Mesenchymal stem cell (in vitro differentiated cells and primary cell): ENCODE results near the gene DPPA3.
A peak's percentile ranks its signal among the peaks of the same experiment; 100 is the strongest.
"Not testable (repeated sequence)": the region's sequence is repeated elsewhere in the genome, so short reads cannot be mapped to it uniquely, and the experiment has no call there.

ENCODE experiments used
- DNase-seq: peaks from one replicate; pipeline ENCODE4 v3.0.0-alpha.2; 2013
- H2AFZ ChIP-seq: one replicate; pipeline ENCODE4 v1.6.1; 2013; ENCODE audit warnings: low read depth, mild to moderate bottlenecking, control low read depth, inconsistent platforms, low read length, moderate library complexity
- H2AK5ac ChIP-seq: 2 replicates; pipeline ENCODE4 v1.6.1; 2013; ENCODE audit warnings: low read length, moderate library complexity, mild to moderate bottlenecking, inconsistent platforms; ENCODE audit not compliant: severe bottlenecking
- H2BK120ac ChIP-seq: one replicate; pipeline ENCODE4 v1.6.1; 2013; ENCODE audit warnings: low read depth, mild to moderate bottlenecking, inconsistent platforms, low read length, moderate library complexity
- H2BK12ac ChIP-seq, 2 experiments: one replicate each; pipeline ENCODE4 v1.6.1; 2013; ENCODE audit warnings: inconsistent platforms in 2 of 2, low read length in 2 of 2, mild to moderate bottlenecking in 2 of 2, moderate library complexity in 2 of 2, control low read depth in 1 of 2
- H2BK15ac ChIP-seq: one replicate; pipeline ENCODE4 v1.6.1; 2013; ENCODE audit warnings: mild to moderate bottlenecking, low read depth, inconsistent platforms; ENCODE audit not compliant: poor library complexity, severe bottlenecking
- H2BK5ac ChIP-seq: 2 replicates; pipeline ENCODE4 v1.6.1; 2013; ENCODE audit warnings: low read depth, mild to moderate bottlenecking, low read length, control low read depth, inconsistent platforms; ENCODE audit not compliant: poor library complexity, severe bottlenecking
- H3K14ac ChIP-seq, 2 experiments: one replicate each; pipeline ENCODE4 v1.6.1; 2013; ENCODE audit warnings: inconsistent platforms in 2 of 2, low read length in 2 of 2, control low read depth in 1 of 2, mild to moderate bottlenecking in 1 of 2, moderate library complexity in 1 of 2
- H3K18ac ChIP-seq, 2 experiments: one replicate each; pipeline ENCODE4 v1.6.1; 2013; ENCODE audit warnings: inconsistent platforms in 2 of 2, low read length in 2 of 2, control low read depth in 1 of 2, low read depth in 1 of 2, mild to moderate bottlenecking in 1 of 2
- H3K23ac ChIP-seq, 2 experiments: one replicate each; pipeline ENCODE4 v1.6.1; 2013; ENCODE audit warnings: inconsistent platforms in 2 of 2, low read length in 2 of 2, mild to moderate bottlenecking in 2 of 2, moderate library complexity in 2 of 2, control low read depth in 1 of 2
- H3K27ac ChIP-seq: 2 replicates; pipeline ENCODE4 v1.5.1; 2013; ENCODE audit warnings: mild to moderate bottlenecking, moderate library complexity, low read length, control low read depth, inconsistent platforms; ENCODE audit not compliant: poor library complexity, severe bottlenecking
- H3K27me3 ChIP-seq, 2 experiments: 2 replicates each; pipeline versions ENCODE4 v1.6.1 to v1.7.0; 2013; ENCODE audit warnings: low read length in 2 of 2, mild to moderate bottlenecking in 2 of 2, moderate library complexity in 2 of 2, control low read depth in 1 of 2, inconsistent platforms in 1 of 2; ENCODE audit not compliant: control insufficient read depth in 1 of 2, insufficient read depth in 1 of 2
- H3K36me3 ChIP-seq, 2 experiments: 2 replicates each; pipeline versions ENCODE4 v1.6.1 to v1.7.0; 2013; ENCODE audit warnings: low read length in 2 of 2, control low read depth in 1 of 2, inconsistent platforms in 1 of 2, low read depth in 1 of 2, mild to moderate bottlenecking in 1 of 2; ENCODE audit not compliant: insufficient read depth in 2 of 2, control insufficient read depth in 1 of 2
- H3K4ac ChIP-seq, 2 experiments: one replicate each; pipeline ENCODE4 v1.6.1; 2013; ENCODE audit warnings: inconsistent platforms in 2 of 2, low read length in 2 of 2, mild to moderate bottlenecking in 2 of 2, moderate library complexity in 2 of 2, control low read depth in 1 of 2, low read depth in 1 of 2
- H3K4me1 ChIP-seq: 2 replicates; pipeline ENCODE4 v1.6.1; 2013; ENCODE audit warnings: low read depth, low read length, control low read depth; ENCODE audit not compliant: control insufficient read depth, insufficient read depth
- H3K4me2 ChIP-seq: 2 replicates; pipeline ENCODE4 v1.6.1; 2013; ENCODE audit warnings: low read length, mild to moderate bottlenecking, inconsistent platforms; ENCODE audit not compliant: poor library complexity, severe bottlenecking
- H3K4me3 ChIP-seq, 2 experiments: 2 replicates each; pipeline versions ENCODE4 v1.5.1 to v1.7.0; 2013; ENCODE audit warnings: low read length in 2 of 2, mild to moderate bottlenecking in 2 of 2, control low read depth in 1 of 2, low read depth in 1 of 2; ENCODE audit not compliant: insufficient read depth in 1 of 2
- H3K79me1 ChIP-seq: replicated peaks from 2 replicates; pipeline ENCODE4 v1.6.1; 2013; ENCODE audit warnings: mild to moderate bottlenecking, control low read depth, low read length, inconsistent platforms; ENCODE audit not compliant: poor library complexity, severe bottlenecking
- H3K9ac ChIP-seq: 2 replicates; pipeline ENCODE4 v1.7.0; 2013; ENCODE audit warnings: mild to moderate bottlenecking, low read length, moderate library complexity
- H3K9me3 ChIP-seq: 2 replicates; pipeline ENCODE4 v1.7.0; 2013; ENCODE audit warnings: mild to moderate bottlenecking, low read length; ENCODE audit not compliant: control insufficient read depth
- H4K8ac ChIP-seq: one replicate; pipeline ENCODE4 v1.6.1; 2013; ENCODE audit warnings: inconsistent platforms, mild to moderate bottlenecking, low read length, moderate library complexity
- H4K91ac ChIP-seq: one replicate; pipeline ENCODE4 v1.6.1; 2013; ENCODE audit warnings: mild to moderate bottlenecking, low read length, inconsistent platforms
- WGBS: methylation state at CpG from one replicate; pipeline ENCODE4 v1.1.7; 2013; ENCODE audit warnings: mixed read lengths; 5-methylcytosine and 5-hydroxymethylcytosine counted together

The DPPA3 gene

GRCh38 chr12:7668171-7668570 lies 43.1 kb upstream of the DPPA3 start:
- Histone ChIP-seq H3K23ac (no peak overlapping the region), H2AFZ (no peak overlapping the region), H3K79me1 (no peaks in the 10 kb centered on the region), H4K8ac (no peak overlapping the region), H2BK15ac (no peak overlapping the region), H3K4ac (no peak overlapping the region), H3K9me3 (no peaks in the 10 kb centered on the region), H3K4me1 (no peaks in the 10 kb centered on the region), H2BK120ac (no peak overlapping the region), H4K91ac (no peak overlapping the region), H2BK12ac (no peak overlapping the region), H2BK5ac (no peak overlapping the region), H3K9ac (no peak overlapping the region), H2AK5ac (no peak overlapping the region), H3K4me3 (no peak overlapping the region), H3K4me2 (no peak overlapping the region), H3K27ac (no peak overlapping the region), H3K27me3 (peaks cover 2 to 4% of the 10 kb centered on the region in 2 experiments), H3K36me3 (no peaks in the 10 kb centered on the region), H3K14ac (no peak overlapping the region), H3K18ac (no peak overlapping the region)
- 89% methylated on average over 5 of the region's 5 CpGs for WGBS
- DNase-seq: no peak

- H3K27ac ChIP-seq, H3K4me2 ChIP-seq, DNase-seq, H3K23ac ChIP-seq, H3K18ac ChIP-seq, H3K27me3 ChIP-seq, H2BK15ac ChIP-seq, H2BK12ac ChIP-seq, H3K4me3 ChIP-seq, H2AFZ ChIP-seq, H3K9ac ChIP-seq, H4K91ac ChIP-seq, H2BK120ac ChIP-seq, H3K79me1 ChIP-seq, H3K4me1 ChIP-seq, H2AK5ac ChIP-seq, H3K14ac ChIP-seq, H3K9me3 ChIP-seq, H3K4ac ChIP-seq, H4K8ac ChIP-seq, H2BK5ac ChIP-seq, H3K36me3 ChIP-seq: not testable (repeated sequence)
- WGBS: 65% methylated on average over 4 of the region's 6 CpGs
These were observed 35.8 kb upstream of the DPPA3 start for GRCh38 chr12:7675455-7675854.

- H3K9me3 ChIP-seq, H3K79me1 ChIP-seq, H4K91ac ChIP-seq, H3K4me3 ChIP-seq, H3K14ac ChIP-seq, H3K36me3 ChIP-seq, H2AFZ ChIP-seq, H3K23ac ChIP-seq, H2BK15ac ChIP-seq, H2BK120ac ChIP-seq, H3K4me2 ChIP-seq, H3K27me3 ChIP-seq, H4K8ac ChIP-seq, H3K9ac ChIP-seq, H2BK12ac ChIP-seq, H3K4ac ChIP-seq, H3K18ac ChIP-seq, H2AK5ac ChIP-seq, H3K4me1 ChIP-seq, H3K27ac ChIP-seq, H2BK5ac ChIP-seq: not testable (repeated sequence)
- peak; percentile 52 for DNase-seq
- WGBS: 71% methylated on average over 9 of the region's 9 CpGs
These were observed 33.8 kb upstream of the DPPA3 start for GRCh38 chr12:7677432-7677888.

- H3K27me3 ChIP-seq: peaks cover 0 to 6% of the 10 kb centered on the region in 2 experiments
- H3K4me2 ChIP-seq: no peak overlapping the region
- no peaks in the 10 kb centered on the region for H3K9me3 ChIP-seq
- no peak overlapping the region for H3K27ac ChIP-seq
- no peak overlapping the region for H2AFZ ChIP-seq
- no peak overlapping the region for H3K4me3 ChIP-seq
- H3K23ac ChIP-seq: no peak overlapping the region
- no peak overlapping the region for H4K91ac ChIP-seq
- no peaks in the 10 kb centered on the region for H3K79me1 ChIP-seq
- no peak overlapping the region for H3K18ac ChIP-seq
- H2BK5ac ChIP-seq: no peak overlapping the region
- H2BK15ac ChIP-seq: no peak overlapping the region
- WGBS: 87% methylated on average over 8 of the region's 8 CpGs
- DNase-seq: no peak
- H3K4me1 ChIP-seq: no peaks in the 10 kb centered on the region
- no peak overlapping the region for H2BK12ac ChIP-seq
- H3K14ac ChIP-seq: no peak overlapping the region
- no peak overlapping the region for H2BK120ac ChIP-seq
- H3K36me3 ChIP-seq: no peaks in the 10 kb centered on the region
- H3K4ac ChIP-seq: no peak overlapping the region
- H2AK5ac ChIP-seq: no peak overlapping the region
- no peak overlapping the region for H4K8ac ChIP-seq
- no peak overlapping the region for H3K9ac ChIP-seq
These were observed 32.5 kb upstream of the DPPA3 start for GRCh38 chr12:7678744-7679143.
